GM12878 (cell line): ENCODE measurements around the gene EFHC1. TPM values are rescaled to one million over a fixed set of nuclear protein-coding genes. Genes with fewer than 3 reads are reported as not detected.

Experiments used
- ATAC-seq: fragments of 200-7000 bp; cut with Tn5 transposase; 3 replicates; pipeline ENCODE4 v1.9.1; 2020; ENCODE audit warnings: mild to moderate bottlenecking, moderate library complexity
- BruUV-seq: library from RNA; stranded (reverse); fragments of 400-500 nt; replicated peaks from 2 replicates; lab custom pipeline; 2021; lab: Mats Ljungman, UMichigan
- CTCF ChIA-PET: fragments of 300-600 bp; sonication (Branson Sonifier 250); formaldehyde crosslinking; extraction: SDS; loops from one replicate; lab custom pipeline; 2021; ENCODE audit warnings: inconsistent platforms; lab: Yijun Ruan, JAX
- POLR2A ChIA-PET: fragments of 350-600 bp; formaldehyde crosslinking; extraction: SDS; loops from one replicate; lab custom pipeline; 2021; ENCODE audit warnings: inconsistent platforms; lab: Charles Lee
- RAD21 ChIA-PET: fragments of 300-600 bp; sonication (Branson Sonifier 250); formaldehyde crosslinking; loops from one replicate; lab custom pipeline; 2023; ENCODE audit warnings: antibody characterized with exemption; ENCODE audit not compliant: unreplicated experiment; lab: Charles Lee
- SMC1A ChIA-PET: fragments of 300-600 bp; sonication (Branson Sonifier 250); formaldehyde crosslinking; loops from one replicate; lab custom pipeline; 2023; ENCODE audit not compliant: unreplicated experiment, uncharacterized antibody; lab: Charles Lee
- DNase-seq: peaks from one replicate; pipeline ENCODE4 v3.0.0-alpha.2; 2011; ENCODE audit warnings: low read depth, low spot score
- FAIRE-seq: peaks from 3 replicates; lab custom pipeline; 2011; peaks lifted over from hg19 to GRCh38; lab: Jason Lieb, UNC
- H2AFZ ChIP-seq: 2 replicates; pipeline ENCODE4 v1.6.0; 2011; ENCODE audit warnings: low read depth, low read length, control low read depth; ENCODE audit not compliant: control insufficient read depth
- H3K27ac ChIP-seq: 2 replicates; pipeline ENCODE4 v1.5.1; 2011; ENCODE audit warnings: control low read depth; ENCODE audit not compliant: control insufficient read depth, insufficient read depth
- H3K27me3 ChIP-seq, 2 experiments: replicated peaks in 1 of 2; 2 replicates each; pipeline versions ENCODE4 v1.6.0 to v1.6.1; 2011; ENCODE audit warnings: low read length in 1 of 2; ENCODE audit not compliant: control insufficient read depth in 2 of 2, insufficient read depth in 2 of 2
- H3K36me3 ChIP-seq, 2 experiments: 2 replicates each; pipeline ENCODE4 v1.5.1; 2011; ENCODE audit warnings: low read length in 1 of 2; ENCODE audit not compliant: control insufficient read depth in 2 of 2, insufficient read depth in 2 of 2
- H3K4me1 ChIP-seq: 2 replicates; pipeline ENCODE4 v1.6.1; 2011; ENCODE audit warnings: mild to moderate bottlenecking, low read length, moderate library complexity, mixed read lengths; ENCODE audit not compliant: control insufficient read depth, insufficient read depth
- H3K4me2 ChIP-seq: 2 replicates; pipeline ENCODE4 v1.6.0; 2011; ENCODE audit warnings: control low read depth; ENCODE audit not compliant: control insufficient read depth, insufficient read depth
- H3K4me3 ChIP-seq: fragments of 200-600 bp; sonication (generic); 2 replicates; pipeline ENCODE4 v1.5.1; 2016
- H3K79me2 ChIP-seq: 2 replicates; pipeline ENCODE4 v1.6.0; 2011; ENCODE audit warnings: low read length; ENCODE audit not compliant: control insufficient read depth, insufficient read depth
- H3K9ac ChIP-seq: 2 replicates; pipeline ENCODE4 v1.8.0; 2011; ENCODE audit warnings: low read length, control low read depth, mixed read lengths; ENCODE audit not compliant: control insufficient read depth, insufficient read depth
- H3K9me3 ChIP-seq: replicated peaks from 3 replicates; pipeline ENCODE4 v1.5.1; 2011; ENCODE audit warnings: mild to moderate bottlenecking, low read length; ENCODE audit not compliant: control insufficient read depth, insufficient read depth
- H4K20me1 ChIP-seq: 2 replicates; pipeline ENCODE4 v1.6.0; 2011; ENCODE audit not compliant: control insufficient read depth, insufficient read depth
- CBX3 ChIP-seq: fragments of 200-600 bp; sonication (generic); IDR thresholded peaks from 2 replicates; pipeline ENCODE4 v1.6.1; 2016; ENCODE audit warnings: low read depth, borderline replicate concordance
- DPF2 ChIP-seq: fragments of 450-650 bp; IDR thresholded peaks from 2 replicates; pipeline ENCODE4 v1.6.1; 2017; ENCODE audit warnings: mild to moderate bottlenecking
- EGR1 ChIP-seq, 2 experiments: IDR thresholded peaks; 1 replicate in 1 of 2; 2 replicates in 1 of 2; pipeline ENCODE4 v1.6.1; 2011 to 2012; ENCODE audit warnings: low read depth in 2 of 2, low read length in 2 of 2, borderline replicate concordance in 1 of 2, mild to moderate bottlenecking in 1 of 2, moderate library complexity in 1 of 2
- EZH2 ChIP-seq: IDR thresholded peaks from 2 replicates; pipeline ENCODE4 v1.6.1; 2012; ENCODE audit warnings: low read depth, mild to moderate bottlenecking, control low read depth, inconsistent platforms, low read length, borderline replicate concordance; ENCODE audit not compliant: control insufficient read depth
- MEF2B ChIP-seq: fragments of 450-650 bp; IDR thresholded peaks from 2 replicates; pipeline ENCODE4 v1.6.1; 2018; ENCODE audit warnings: mild to moderate bottlenecking, moderate library complexity; ENCODE audit not compliant: partially characterized antibody, poor library complexity, severe bottlenecking
- NBN ChIP-seq: fragments of 450-650 bp; IDR thresholded peaks from 2 replicates; pipeline ENCODE4 v1.6.1; 2016
- NFYB ChIP-seq: IDR thresholded peaks from 2 replicates; pipeline ENCODE4 v1.6.1; 2011; ENCODE audit warnings: low read depth, mild to moderate bottlenecking, low read length, improper control_type of control experiment, moderate library complexity; ENCODE audit not compliant: insufficient read depth
- RAD21 ChIP-seq: IDR thresholded peaks from 2 replicates; pipeline ENCODE4 v1.6.1; 2011; ENCODE audit warnings: mild to moderate bottlenecking, low read depth, low read length, moderate library complexity; ENCODE audit not compliant: insufficient read depth
- SUPT20H ChIP-seq: IDR thresholded peaks from 2 replicates; pipeline ENCODE4 v1.6.1; 2011; ENCODE audit warnings: low read depth, mild to moderate bottlenecking, low read length, moderate library complexity, borderline replicate concordance; ENCODE audit not compliant: control insufficient read depth
- TCF3 ChIP-seq: IDR thresholded peaks from 2 replicates; pipeline ENCODE4 v1.6.1; 2012; ENCODE audit warnings: low read depth, mild to moderate bottlenecking, low read length, borderline replicate concordance; ENCODE audit not compliant: insufficient read depth
- ZNF384 ChIP-seq: IDR thresholded peaks from 2 replicates; pipeline ENCODE4 v1.6.1; 2012; ENCODE audit warnings: low read depth, mild to moderate bottlenecking, low read length, improper control_type of control experiment, borderline replicate concordance
- WGBS: methylation state at CpG from one replicate; pipeline ENCODE4 v1.1.6; 2016; ENCODE audit warnings: low lambda C conversion rate; ENCODE audit not compliant: insufficient replicate concordance, insufficient coverage; ENCODE audit errors: missing lambda C conversion rate; 5-methylcytosine and 5-hydroxymethylcytosine counted together
- in situ Hi-C: fragments of 300-500 bp; cut with MboI; formaldehyde crosslinking; loops from 9 replicates; pipeline ENCODE4 v1.14.3; 2018; ENCODE audit warnings: mixed read lengths
- intact Hi-C: fragments of 100-400 bp; cut with micrococcal nuclease; formaldehyde crosslinking; loops from one replicate; pipeline ENCODE4 v1.14.2; 2022; ENCODE audit not compliant: unreplicated experiment
- polyA plus RNA-seq, 11 experiments: library from polyadenylated mRNA; depleted of rRNA in 4 of 11; unstranded in 6 of 11; stranded (reverse) in 5 of 11; fragments of >200 nt; fragmentation: Nextera tagmentation in 4 of 11; fragmentation: Illumina TruSeq in 1 of 11; extraction: Ambion mirVana in 4 of 11; extraction: Trizol in 1 of 11; gene quantifications; 1 replicate in 1 of 11; 2 replicates in 10 of 11; pipeline versions ENCODE4 v1.2.1 to v1.2.3, GENCODE V29; 2011 to 2016; ENCODE audit warnings: inconsistent platforms in 2 of 11, missing spikeins in 2 of 11, low read depth in 1 of 11
- total RNA-seq, 4 experiments: library from RNA; depleted of rRNA in 3 of 4; stranded (reverse); fragments of >200 nt in 3 of 4; fragmentation: Illumina TruSeq in 1 of 4; extraction: Trizol in 1 of 4; gene quantifications; 2 replicates each; pipeline versions ENCODE4 v1.2.1 to v1.2.3, GENCODE V29; 2013 to 2021
- TF ChIP-seq, protein P1 (sequence below): IDR thresholded peaks from 2 replicates; pipeline ENCODE4 v1.6.1; 2011; ENCODE audit warnings: borderline replicate concordance, low read depth, mild to moderate bottlenecking, moderate library complexity, low read length; ENCODE audit not compliant: insufficient read depth, poor library complexity, severe bottlenecking

Gene EFHC1
- total and polyA plus RNA-seq, 10 of the 15 experiments (the other 5 are each of a cell fraction or from before 2014, with no cell fraction given), result 5.5 to 14.5 (median 8.8) TPM

GRCh38 chr6:52553158-52553557, 133.0 kb downstream of the EFHC1 start:
- peaks cover 16% of the 10 kb centered on the region for H3K79me2 ChIP-seq
- H3K27ac ChIP-seq, result no peak overlapping the region
- intact Hi-C loops, result no loop called here
- TF ChIP-seq SUPT20H (no peak), RAD21 (no peak), NBN (no peak), EZH2 (no peak), TCF3 (no peak), NFYB (no peak), CBX3 (no peak), EGR1 (IDR thresholded peaks at IDR 0.05; ENCODE audit: borderline replicate concordance in 1 of 2, low read depth in 2 of 2, low read length in 2 of 2) (no peak), ZNF384 (no peak), MEF2B (no peak), DPF2 (no peak)
- TF ChIP-seq, protein P1, sequence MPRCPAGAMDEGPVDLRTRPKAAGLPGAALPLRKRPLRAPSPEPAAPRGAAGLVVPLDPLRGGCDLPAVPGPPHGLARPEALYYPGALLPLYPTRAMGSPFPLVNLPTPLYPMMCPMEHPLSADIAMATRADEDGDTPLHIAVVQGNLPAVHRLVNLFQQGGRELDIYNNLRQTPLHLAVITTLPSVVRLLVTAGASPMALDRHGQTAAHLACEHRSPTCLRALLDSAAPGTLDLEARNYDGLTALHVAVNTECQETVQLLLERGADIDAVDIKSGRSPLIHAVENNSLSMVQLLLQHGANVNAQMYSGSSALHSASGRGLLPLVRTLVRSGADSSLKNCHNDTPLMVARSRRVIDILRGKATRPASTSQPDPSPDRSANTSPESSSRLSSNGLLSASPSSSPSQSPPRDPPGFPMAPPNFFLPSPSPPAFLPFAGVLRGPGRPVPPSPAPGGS, result no peak
- H3K9ac ChIP-seq, result no peak overlapping the region
- peaks cover 20% of the 10 kb centered on the region for H3K4me1 ChIP-seq
- WGBS, result 100% methylated on average over 1 of the region's 1 CpG
- ChIA-PET CTCF (interaction anchor here (0.5 to 0.6 kb wide), 2 partner anchors 70 to 163 kb away, joined by 3 read pairs; no protein-coding TSS in a partner anchor), POLR2A (no interaction called here), SMC1A (interaction anchor here (0.8 to 1.4 kb wide), 6 partner anchors 11 to 134 kb away, joined by 3 to 4 read pairs (median 4); no protein-coding TSS in a partner anchor), RAD21 (interaction anchor here (1.3 to 1.4 kb wide), 2 partner anchors 17 to 57 kb away, joined by 4 read pairs; no protein-coding TSS in a partner anchor)
- BruUV-seq, result no TSS peak
- H3K27me3 ChIP-seq, result no peaks in the 10 kb centered on the region
- no peaks in the 10 kb centered on the region for H3K36me3 ChIP-seq
- no peak overlapping the region for H3K4me2 ChIP-seq
- in situ Hi-C loops, result no loop called here
- H2AFZ ChIP-seq, result no peak overlapping the region
- no peak for FAIRE-seq
- H4K20me1 ChIP-seq, result no peaks in the 10 kb centered on the region
- no peak for DNase-seq
- H3K4me3 ChIP-seq, result no peak overlapping the region
- no peak for ATAC-seq
- H3K9me3 ChIP-seq, result no peaks in the 10 kb centered on the region
